ENCODE measurements around the gene KCNK2.

The KCNK2 gene

DNA sequence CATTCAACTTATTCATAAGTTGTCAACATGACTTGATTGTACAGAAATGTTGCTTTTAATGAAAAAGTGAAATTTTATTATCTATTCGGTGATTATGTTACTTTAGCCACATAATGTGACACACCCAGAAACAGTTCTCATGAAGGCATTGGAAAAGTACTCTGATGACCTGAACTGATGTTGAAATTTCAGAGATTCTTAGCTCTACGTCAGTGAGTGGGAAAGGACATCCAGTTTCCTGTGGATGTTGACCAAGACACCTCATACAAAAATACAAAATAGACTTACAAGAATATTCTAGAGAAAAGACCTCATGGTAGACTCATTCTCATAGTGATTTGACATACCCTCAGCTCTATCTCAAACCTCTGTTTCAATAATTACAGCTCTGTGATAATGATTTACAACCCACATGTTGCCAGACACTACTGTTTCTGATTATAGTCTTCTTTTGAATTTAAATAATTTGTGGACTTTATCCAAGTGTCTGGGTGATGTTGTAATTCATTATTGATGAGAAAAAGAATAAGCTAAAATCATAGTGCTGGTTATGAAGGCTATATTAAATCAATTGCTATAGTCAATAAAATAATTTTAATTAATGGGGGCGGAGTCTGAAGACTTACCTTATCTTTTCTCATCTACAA lies 37.3 kb downstream of the KCNK2 start:
- no peaks in the 10 kb centered on the region for H3K27me3 ChIP-seq (ENCODE audit: control insufficient read depth in 1 of 2, insufficient read depth in 2 of 2, low read length in 2 of 2)
- no peaks in the 10 kb centered on the region for H3K36me3 ChIP-seq (ENCODE audit: control insufficient read depth in 2 of 2, insufficient read depth in 2 of 2, low read length in 2 of 2)
- no peak overlapping the region for H3K27ac ChIP-seq (ENCODE audit: low read length)
- no peaks in the 10 kb centered on the region for H3K4me1 ChIP-seq (ENCODE audit: control insufficient read depth, insufficient read depth, low read length)
- H3K9ac ChIP-seq (ENCODE audit: low read length in 2 of 2), result no peak overlapping the region
- no peak overlapping the region for H3K4me3 ChIP-seq (ENCODE audit: low read length in 2 of 2)
- no peaks in the 10 kb centered on the region for H3K9me3 ChIP-seq (ENCODE audit: control insufficient read depth in 2 of 2, low read length in 2 of 2)

DNA sequence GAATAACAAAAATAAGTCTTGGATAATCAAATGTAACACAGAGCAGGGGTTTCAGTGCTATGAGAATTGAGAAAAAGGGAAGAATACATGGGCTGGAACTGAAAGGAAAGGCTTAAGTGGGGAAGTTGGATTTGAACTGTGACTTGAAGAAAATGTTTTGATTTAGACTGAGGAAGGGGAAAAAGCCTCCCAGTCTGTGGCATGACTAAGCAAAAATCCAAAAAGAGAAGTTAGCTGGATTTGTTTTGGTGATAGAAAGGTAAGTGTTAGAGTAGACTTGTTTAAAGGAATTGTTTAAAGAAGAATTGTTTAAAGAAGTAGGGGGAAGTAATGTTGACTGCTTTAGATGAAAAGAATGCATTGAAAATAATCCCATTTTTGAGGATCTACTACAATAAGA lies 46.0 kb downstream of the KCNK2 start:
- Histone ChIP-seq H3K27ac (ENCODE audit: low read length) (no peak overlapping the region), H3K9me3 (ENCODE audit: control insufficient read depth in 2 of 2, low read length in 2 of 2) (no peaks in the 10 kb centered on the region), H3K4me3 (ENCODE audit: low read length in 2 of 2) (no peak overlapping the region), H3K4me1 (ENCODE audit: control insufficient read depth, insufficient read depth, low read length) (no peaks in the 10 kb centered on the region), H3K27me3 (ENCODE audit: control insufficient read depth in 1 of 2, insufficient read depth in 2 of 2, low read length in 2 of 2) (no peaks in the 10 kb centered on the region), H3K9ac (ENCODE audit: low read length in 2 of 2) (no peak overlapping the region), H3K36me3 (ENCODE audit: control insufficient read depth in 2 of 2, insufficient read depth in 2 of 2, low read length in 2 of 2) (no peaks in the 10 kb centered on the region)

DNA sequence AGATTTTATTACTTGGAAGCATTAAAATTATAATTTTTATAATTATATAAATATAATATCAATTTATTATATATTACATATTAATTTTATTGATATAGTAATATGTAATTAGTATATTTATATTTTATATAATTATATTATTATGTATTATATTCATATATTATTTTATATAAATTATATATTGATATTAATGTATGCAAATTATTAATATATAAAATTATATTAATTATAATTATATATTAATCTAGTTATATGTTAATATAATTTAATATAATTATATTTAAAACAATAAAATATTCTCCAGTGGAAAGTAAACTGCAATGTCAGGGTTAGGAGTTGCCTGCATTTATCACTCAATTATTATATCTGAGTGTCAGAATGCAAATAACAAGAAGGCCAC lies 48.8 kb downstream of the KCNK2 start:
- Histone ChIP-seq H3K36me3 (ENCODE audit: control insufficient read depth in 2 of 2, insufficient read depth in 2 of 2, low read length in 2 of 2) (no peaks in the 10 kb centered on the region), H3K4me3 (ENCODE audit: low read length in 2 of 2) (no peak overlapping the region), H3K9ac (ENCODE audit: low read length in 2 of 2) (no peak overlapping the region)

DNA sequence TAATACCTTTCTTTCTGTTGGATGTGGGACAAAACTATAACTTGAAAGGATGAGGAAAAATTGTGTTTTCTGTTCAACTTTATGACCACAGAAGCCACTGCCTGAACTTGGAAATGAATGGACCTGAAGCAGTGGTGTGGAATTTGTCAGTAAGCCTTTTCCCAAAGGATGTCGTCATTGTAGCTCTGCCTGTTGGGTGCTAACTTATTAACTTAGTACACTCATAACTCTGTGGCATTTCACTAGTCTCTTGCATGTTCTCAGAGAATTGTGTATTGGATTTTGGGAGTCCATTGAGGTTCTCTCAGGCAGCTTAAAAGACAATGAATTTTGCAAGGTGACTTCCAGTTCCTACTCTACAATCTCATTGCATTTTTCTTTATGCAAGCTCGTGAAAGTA lies 49.6 kb downstream of the KCNK2 start:
- Histone ChIP-seq H3K9ac (ENCODE audit: low read length in 2 of 2) (no peak overlapping the region), H3K9me3 (ENCODE audit: control insufficient read depth in 2 of 2, low read length in 2 of 2) (no peaks in the 10 kb centered on the region), H3K27ac (ENCODE audit: low read length) (no peak overlapping the region), H3K27me3 (ENCODE audit: control insufficient read depth in 1 of 2, insufficient read depth in 2 of 2, low read length in 2 of 2) (no peaks in the 10 kb centered on the region), H3K4me1 (ENCODE audit: control insufficient read depth, insufficient read depth, low read length) (no peaks in the 10 kb centered on the region), H3K36me3 (ENCODE audit: control insufficient read depth in 2 of 2, insufficient read depth in 2 of 2, low read length in 2 of 2) (no peaks in the 10 kb centered on the region), H3K4me3 (ENCODE audit: low read length in 2 of 2) (no peak overlapping the region)

More for the DNA sequence above, 48.8 kb downstream of the KCNK2 start:
- no peaks in the 10 kb centered on the region for H3K9me3 ChIP-seq (ENCODE audit: control insufficient read depth in 2 of 2, low read length in 2 of 2)
- no peaks in the 10 kb centered on the region for H3K4me1 ChIP-seq (ENCODE audit: control insufficient read depth, insufficient read depth, low read length)
- H3K27ac ChIP-seq (ENCODE audit: low read length), result no peak overlapping the region
- no peaks in the 10 kb centered on the region for H3K27me3 ChIP-seq (ENCODE audit: control insufficient read depth in 1 of 2, insufficient read depth in 2 of 2, low read length in 2 of 2)

DNA sequence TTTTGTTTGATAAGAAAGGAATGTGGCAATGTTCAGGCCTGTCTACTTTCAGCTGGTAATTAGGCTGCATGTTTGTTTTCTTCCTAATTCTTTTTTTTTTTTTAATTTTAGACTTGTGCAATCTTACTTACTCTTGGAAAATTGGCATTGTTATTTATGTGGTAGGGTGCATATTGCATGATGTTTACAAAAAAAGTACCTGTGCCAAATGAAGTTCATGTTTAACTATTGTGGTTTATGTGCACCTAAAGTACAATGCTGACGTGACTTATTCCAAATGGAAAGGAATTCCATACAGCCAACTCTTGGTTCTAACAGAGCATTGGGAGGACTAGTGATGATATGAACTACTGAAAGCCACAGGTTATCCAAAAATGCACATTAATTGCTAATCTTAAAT lies 51.0 kb downstream of the KCNK2 start:
- H3K27me3 ChIP-seq (ENCODE audit: control insufficient read depth in 1 of 2, insufficient read depth in 2 of 2, low read length in 2 of 2), result no peaks in the 10 kb centered on the region
- no peak overlapping the region for H3K9ac ChIP-seq (ENCODE audit: low read length in 2 of 2)
- no peak overlapping the region for H3K4me3 ChIP-seq (ENCODE audit: low read length in 2 of 2)
- H3K9me3 ChIP-seq (ENCODE audit: control insufficient read depth in 2 of 2, low read length in 2 of 2), result no peaks in the 10 kb centered on the region
- H3K4me1 ChIP-seq (ENCODE audit: control insufficient read depth, insufficient read depth, low read length), result no peaks in the 10 kb centered on the region
- no peak overlapping the region for H3K27ac ChIP-seq (ENCODE audit: low read length)
- H3K36me3 ChIP-seq (ENCODE audit: control insufficient read depth in 2 of 2, insufficient read depth in 2 of 2, low read length in 2 of 2), result no peaks in the 10 kb centered on the region

DNA sequence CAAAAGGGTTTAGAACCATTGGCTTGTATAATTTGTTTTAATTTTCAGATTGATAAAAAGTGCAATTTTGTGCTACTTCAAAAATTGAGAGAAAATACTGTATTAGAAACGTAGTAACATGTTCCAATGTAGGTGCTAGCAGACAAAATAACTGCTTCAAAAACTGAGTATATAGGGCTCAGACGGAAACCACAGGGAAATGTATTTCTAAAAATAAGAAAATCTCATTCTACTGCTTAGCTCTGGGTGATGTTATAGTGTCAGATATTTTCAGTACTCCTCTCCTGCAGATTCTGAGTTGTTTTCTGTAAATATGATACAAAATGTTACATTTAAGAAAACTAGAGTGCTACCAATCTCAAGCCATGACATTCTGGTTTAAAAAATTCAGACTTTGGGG lies 55.4 kb downstream of the KCNK2 start:
- Histone ChIP-seq H3K9ac (ENCODE audit: low read length in 2 of 2) (no peak overlapping the region), H3K27ac (ENCODE audit: low read length) (no peak overlapping the region), H3K27me3 (ENCODE audit: control insufficient read depth in 1 of 2, insufficient read depth in 2 of 2, low read length in 2 of 2) (no peaks in the 10 kb centered on the region), H3K9me3 (ENCODE audit: control insufficient read depth in 2 of 2, low read length in 2 of 2) (no peaks in the 10 kb centered on the region), H3K4me3 (ENCODE audit: low read length in 2 of 2) (no peak overlapping the region), H3K4me1 (ENCODE audit: control insufficient read depth, insufficient read depth, low read length) (no peaks in the 10 kb centered on the region), H3K36me3 (ENCODE audit: control insufficient read depth in 2 of 2, insufficient read depth in 2 of 2, low read length in 2 of 2) (no peaks in the 10 kb centered on the region)

DNA sequence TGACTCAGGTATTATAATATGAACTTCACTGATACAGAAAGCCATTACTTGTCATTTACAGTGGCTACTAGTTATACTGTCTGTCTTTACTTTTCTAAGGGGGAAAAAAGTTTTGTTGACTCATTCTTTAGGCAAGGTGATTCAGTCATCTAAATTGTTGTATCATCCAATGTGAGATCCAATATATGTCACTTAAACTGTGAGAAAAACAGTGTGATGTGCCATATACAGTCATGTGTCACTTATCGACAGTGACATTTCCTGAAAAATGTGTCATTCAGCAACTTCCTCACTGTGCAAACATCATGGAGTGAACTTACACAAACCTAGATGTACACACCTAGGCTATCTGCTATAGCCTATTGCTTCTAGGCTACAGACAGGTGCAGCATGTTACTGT lies 57.6 kb downstream of the KCNK2 start:
- Histone ChIP-seq H3K4me3 (ENCODE audit: low read length in 2 of 2) (no peak overlapping the region), H3K36me3 (ENCODE audit: control insufficient read depth in 2 of 2, insufficient read depth in 2 of 2, low read length in 2 of 2) (no peaks in the 10 kb centered on the region), H3K27me3 (ENCODE audit: control insufficient read depth in 1 of 2, insufficient read depth in 2 of 2, low read length in 2 of 2) (no peaks in the 10 kb centered on the region), H3K4me1 (ENCODE audit: control insufficient read depth, insufficient read depth, low read length) (no peaks in the 10 kb centered on the region), H3K9me3 (ENCODE audit: control insufficient read depth in 2 of 2, low read length in 2 of 2) (no peaks in the 10 kb centered on the region), H3K27ac (ENCODE audit: low read length) (no peak overlapping the region), H3K9ac (ENCODE audit: low read length in 2 of 2) (no peak overlapping the region)

DNA sequence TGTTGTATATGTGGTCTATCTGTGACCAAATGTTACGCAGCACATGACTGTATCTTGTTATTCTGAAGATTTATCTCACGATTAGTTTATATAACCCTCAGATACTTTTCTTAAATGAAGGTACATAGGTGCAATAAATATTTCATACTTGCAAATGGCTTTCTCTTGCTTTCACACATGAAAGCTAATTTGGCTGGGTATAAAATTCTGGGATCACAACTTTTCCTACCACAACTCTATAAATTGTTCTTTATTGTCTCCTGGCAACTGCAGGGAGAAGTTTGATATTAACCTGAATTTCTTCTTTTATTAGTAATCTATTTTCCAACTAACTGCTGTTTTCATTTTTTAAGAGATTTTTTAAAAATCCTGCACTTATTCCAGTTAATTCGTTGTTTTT lies 58.9 kb downstream of the KCNK2 start:
- H3K27ac ChIP-seq (ENCODE audit: low read length), result no peak overlapping the region
- H3K4me1 ChIP-seq (ENCODE audit: control insufficient read depth, insufficient read depth, low read length), result no peaks in the 10 kb centered on the region
- H3K9ac ChIP-seq (ENCODE audit: low read length in 2 of 2), result no peak overlapping the region
- no peaks in the 10 kb centered on the region for H3K27me3 ChIP-seq (ENCODE audit: control insufficient read depth in 1 of 2, insufficient read depth in 2 of 2, low read length in 2 of 2)
- H3K36me3 ChIP-seq (ENCODE audit: control insufficient read depth in 2 of 2, insufficient read depth in 2 of 2, low read length in 2 of 2), result no peaks in the 10 kb centered on the region
- H3K9me3 ChIP-seq (ENCODE audit: control insufficient read depth in 2 of 2, low read length in 2 of 2), result no peaks in the 10 kb centered on the region
- no peak overlapping the region for H3K4me3 ChIP-seq (ENCODE audit: low read length in 2 of 2)

DNA sequence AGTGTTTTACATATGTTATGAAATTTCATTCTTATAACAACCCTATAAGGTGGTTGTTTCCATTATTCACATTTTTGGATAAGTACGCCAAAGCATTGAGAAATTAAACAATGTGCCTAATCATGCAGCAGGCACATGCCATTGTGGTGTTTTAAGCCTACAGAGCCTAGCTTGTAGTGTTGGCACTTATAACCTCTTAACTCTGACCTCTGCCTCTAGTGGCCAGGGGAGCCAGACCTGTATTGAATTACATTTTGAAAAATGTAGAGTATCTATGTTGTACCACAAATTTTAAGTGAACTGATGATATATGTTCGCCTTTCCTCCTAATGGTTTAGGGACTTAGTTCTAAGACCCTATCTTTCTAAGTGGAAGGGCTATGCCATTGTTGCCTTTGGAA lies 61.0 kb downstream of the KCNK2 start:
- no peak overlapping the region for H3K9ac ChIP-seq (ENCODE audit: low read length in 2 of 2)
- no peak overlapping the region for H3K27ac ChIP-seq (ENCODE audit: low read length)
- H3K27me3 ChIP-seq (ENCODE audit: control insufficient read depth in 1 of 2, insufficient read depth in 2 of 2, low read length in 2 of 2), result no peaks in the 10 kb centered on the region
- no peak overlapping the region for H3K4me3 ChIP-seq (ENCODE audit: low read length in 2 of 2)
- no peaks in the 10 kb centered on the region for H3K9me3 ChIP-seq (ENCODE audit: control insufficient read depth in 2 of 2, low read length in 2 of 2)
- no peaks in the 10 kb centered on the region for H3K36me3 ChIP-seq (ENCODE audit: control insufficient read depth in 2 of 2, insufficient read depth in 2 of 2, low read length in 2 of 2)
- no peaks in the 10 kb centered on the region for H3K4me1 ChIP-seq (ENCODE audit: control insufficient read depth, insufficient read depth, low read length)

DNA sequence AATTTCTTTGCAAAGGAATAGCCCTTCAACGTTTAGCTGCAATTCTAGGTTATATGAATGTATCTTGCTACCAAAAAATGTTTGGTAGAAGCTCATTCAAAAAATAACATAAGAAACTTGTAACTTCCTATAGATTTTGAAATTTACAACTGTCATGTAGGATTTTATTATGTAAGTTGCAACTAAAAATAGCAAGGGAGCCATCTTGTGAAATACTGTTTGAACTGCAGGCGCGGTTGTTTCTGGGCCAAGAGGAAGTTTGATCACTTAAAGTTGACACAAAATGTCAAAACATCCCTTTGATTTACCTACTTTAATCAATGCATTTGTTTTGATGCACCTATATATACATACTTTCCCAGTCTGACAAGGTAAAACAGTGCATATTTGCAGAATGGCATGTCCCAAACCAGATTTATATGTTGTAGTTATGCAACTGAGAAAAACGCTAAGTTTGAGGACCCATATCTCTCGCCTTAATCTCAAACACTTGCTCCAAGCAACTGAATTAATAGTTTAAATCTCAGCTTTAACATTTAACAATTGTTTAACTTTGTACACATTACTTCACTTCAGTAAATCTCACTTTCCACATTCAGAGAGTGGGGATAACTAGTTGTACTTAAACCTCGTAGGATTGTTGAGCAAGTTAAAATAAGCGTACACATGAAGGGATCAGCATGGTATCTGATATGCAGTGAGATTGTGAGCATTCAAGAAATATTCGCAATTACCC lies 63.9 kb downstream of the KCNK2 start:
- H3K9me3 ChIP-seq (ENCODE audit: control insufficient read depth in 2 of 2, low read length in 2 of 2), result no peaks in the 10 kb centered on the region
- no peak overlapping the region for H3K27ac ChIP-seq (ENCODE audit: low read length)
- H3K4me3 ChIP-seq (ENCODE audit: low read length in 2 of 2), result no peak overlapping the region
- no peaks in the 10 kb centered on the region for H3K4me1 ChIP-seq (ENCODE audit: control insufficient read depth, insufficient read depth, low read length)
- no peak overlapping the region for H3K9ac ChIP-seq (ENCODE audit: low read length in 2 of 2)
- H3K27me3 ChIP-seq (ENCODE audit: control insufficient read depth in 1 of 2, insufficient read depth in 2 of 2, low read length in 2 of 2), result no peaks in the 10 kb centered on the region
- H3K36me3 ChIP-seq (ENCODE audit: control insufficient read depth in 2 of 2, insufficient read depth in 2 of 2, low read length in 2 of 2), result no peaks in the 10 kb centered on the region

DNA sequence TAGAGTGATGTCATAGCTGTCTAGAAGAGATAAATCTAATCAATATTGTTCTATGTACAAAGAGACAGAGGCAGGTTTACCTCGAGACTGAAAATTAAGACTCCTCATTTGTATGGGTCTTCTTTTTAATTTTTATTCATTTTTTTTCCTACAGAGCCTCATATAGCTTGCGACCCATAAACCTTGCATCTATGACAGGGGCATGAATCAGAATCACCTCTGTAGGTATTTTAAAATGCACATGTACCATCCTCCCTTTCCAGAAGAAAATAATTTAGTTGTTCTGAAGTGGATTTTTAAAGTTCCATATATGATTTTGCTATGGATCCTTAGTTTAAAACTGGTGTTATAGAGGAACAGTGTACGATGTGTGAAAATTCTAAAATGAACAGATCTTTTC lies 64.5 kb downstream of the KCNK2 start:
- Histone ChIP-seq H3K9ac (ENCODE audit: low read length in 2 of 2) (no peak overlapping the region), H3K27me3 (ENCODE audit: control insufficient read depth in 1 of 2, insufficient read depth in 2 of 2, low read length in 2 of 2) (no peaks in the 10 kb centered on the region), H3K27ac (ENCODE audit: low read length) (no peak overlapping the region), H3K4me1 (ENCODE audit: control insufficient read depth, insufficient read depth, low read length) (no peaks in the 10 kb centered on the region), H3K4me3 (ENCODE audit: low read length in 2 of 2) (no peak overlapping the region), H3K9me3 (ENCODE audit: control insufficient read depth in 2 of 2, low read length in 2 of 2) (no peaks in the 10 kb centered on the region), H3K36me3 (ENCODE audit: control insufficient read depth in 2 of 2, insufficient read depth in 2 of 2, low read length in 2 of 2) (no peaks in the 10 kb centered on the region)

All from stomach smooth muscle (tissue), 2 donors.